K562 (cell line): ENCODE data around the gene ZNF669. TPM values are rescaled to one million over a fixed set of nuclear protein-coding genes. Genes with fewer than 3 reads are reported as not detected.

Experiments
- AFF1 ChIP-seq, 2 experiments: fragments of 450-650 bp; IDR thresholded peaks; 2 replicates each; pipeline ENCODE4 v1.6.1; 2018; ENCODE audit warnings: mild to moderate bottlenecking in 2 of 2, low read depth in 1 of 2; ENCODE audit not compliant: partially characterized antibody in 2 of 2
- CC2D1A ChIP-seq: fragments of 450-650 bp; IDR thresholded peaks from 2 replicates; pipeline ENCODE4 v1.6.1; 2017; ENCODE audit warnings: mild to moderate bottlenecking
- EP300 ChIP-seq: IDR thresholded peaks from 2 replicates; pipeline ENCODE4 v1.6.1; 2012; ENCODE audit warnings: low read length, improper control_type of control experiment
- FOSL1 ChIP-seq: fragments of 200-800 bp; sonication (Bioruptor generic); conservative IDR thresholded peaks from 2 replicates; pipeline ENCODE4 v1.6.1; 2016; ENCODE audit warnings: missing genetic modification characterization, missing compliant biosample characterization
- HNRNPLL ChIP-seq: fragments of 200-400 bp; formaldehyde crosslinking; IDR thresholded peaks from 2 replicates; pipeline ENCODE4 v1.6.1; 2017; ENCODE audit warnings: low read length, low read depth, mild to moderate bottlenecking; ENCODE audit not compliant: poor library complexity, severe bottlenecking
- JUND ChIP-seq, 2 experiments: IDR thresholded peaks; 2 replicates in 1 of 2; 3 replicates in 1 of 2; pipeline ENCODE4 v1.6.1; 2011; ENCODE audit warnings: borderline replicate concordance in 2 of 2, low read depth in 2 of 2, low read length in 2 of 2, improper control_type of control experiment in 1 of 2, missing biosample characterization in 1 of 2, missing genetic modification characterization in 1 of 2, missing genetic modification reagents in 1 of 2
- MAX ChIP-seq: sonication (generic); formaldehyde crosslinking; IDR thresholded peaks from 2 replicates; pipeline ENCODE4 v1.9.0; 2022; ENCODE audit warnings: mild to moderate bottlenecking, missing genetic modification reagents
- MEF2D ChIP-seq: conservative IDR thresholded peaks from 2 replicates; pipeline ENCODE4 v1.6.1; 2016; ENCODE audit warnings: low read depth, missing genetic modification characterization, missing compliant biosample characterization
- MEIS2 ChIP-seq: fragments of 450-650 bp; IDR thresholded peaks from 2 replicates; pipeline ENCODE4 v1.6.1; 2014; ENCODE audit warnings: mild to moderate bottlenecking; ENCODE audit not compliant: partially characterized antibody
- NCOA4 ChIP-seq: fragments of 450-650 bp; IDR thresholded peaks from 2 replicates; pipeline ENCODE4 v1.6.1; 2018; ENCODE audit warnings: mild to moderate bottlenecking; ENCODE audit not compliant: partially characterized antibody
- NR0B1 ChIP-seq: fragments of 450-650 bp; IDR thresholded peaks from one replicate; pipeline ENCODE4 v1.6.1; 2018; ENCODE audit warnings: mild to moderate bottlenecking, moderate library complexity; ENCODE audit not compliant: partially characterized antibody
- PKNOX1 ChIP-seq: fragments of 450-650 bp; IDR thresholded peaks from 2 replicates; pipeline ENCODE4 v1.6.1; 2016
- PML ChIP-seq: IDR thresholded peaks from 2 replicates; pipeline ENCODE4 v1.6.1; 2012; ENCODE audit warnings: low read length, inconsistent platforms
- SMARCB1 ChIP-seq: IDR thresholded peaks from 2 replicates; pipeline ENCODE4 v1.6.1; 2011; ENCODE audit warnings: improper control_type of control experiment, low read depth; ENCODE audit not compliant: insufficient read length
- TSHZ1 ChIP-seq: fragments of 250-450 bp; sonication (Bioruptor Pico); IDR thresholded peaks from 2 replicates; pipeline ENCODE4 v1.4.0; 2020; ENCODE audit warnings: mild to moderate bottlenecking, moderate library complexity
- polyA plus RNA-seq, 8 experiments: library from polyadenylated mRNA; depleted of rRNA in 4 of 8; stranded (reverse) in 5 of 8; unstranded in 3 of 8; fragments of >200 nt; fragmentation: Nextera tagmentation in 2 of 8; fragmentation: Illumina TruSeq in 1 of 8; extraction: Ambion mirVana in 2 of 8; extraction: Trizol in 1 of 8; gene quantifications; 2 replicates each; pipeline versions ENCODE4 v1.2.1 to v1.2.3, GENCODE V29; 2011 to 2014; ENCODE audit warnings: inconsistent platforms in 1 of 8, missing spikeins in 1 of 8
- total RNA-seq, 7 experiments: library from RNA; depleted of rRNA in 6 of 7; stranded (reverse); fragments of >200 nt in 6 of 7; fragmentation: Illumina TruSeq in 2 of 7; extraction: Trizol in 2 of 7; gene quantifications; 2 replicates each; pipeline versions ENCODE4 v1.2.1 to v1.2.3, GENCODE V29; 2011 to 2021; ENCODE audit warnings: low replicate concordance in 1 of 7

ZNF669 gene
- total and polyA plus RNA-seq, 9 of the 15 experiments (the other 6 are each of a cell fraction or from before 2014, with no cell fraction given) = 5.3 to 18.3 (median 10.2) TPM

GRCh38 chr1:247110627-247111258 lies 6.6 kb upstream of the ZNF669 start (continued):
- TF ChIP-seq EP300 (peak; percentile 92), NR0B1 (no peak), MEF2D (0 out of 2 replicates have a peak, but pooled peaks have one; percentile 30), FOSL1 (tag) (peak; percentile 76), CC2D1A (peak; percentile 61; the same call in 1 of the 2 replicates), TSHZ1 (no peak), MEIS2 (peak; percentile 55), MAX (CRISPR knock-in tag) (0 out of 2 replicates have a peak, but pooled peaks have one; percentile 13), SMARCB1 (no peak), PKNOX1 (0 out of 2 replicates have a peak, but pooled peaks have one; percentile 28), HNRNPLL (peak; percentile 72), AFF1 (IDR thresholded peaks at IDR 0.05; ENCODE audit: low read depth in 1 of 2, partially characterized antibody in 2 of 2) (peak in 1 of 2 experiments; percentile 35), PML (peak; percentile 86), NCOA4 (no peak), JUND (IDR thresholded peaks at IDR 0.05; ENCODE audit: borderline replicate concordance, low read depth, low read length) (peak; percentile 73; the same call in 1 of the 2 replicates), JUND (tag; IDR thresholded peaks at IDR 0.05; ENCODE audit: borderline replicate concordance, low read depth, low read length) (peak; percentile 17; the same call in 1 of the 3 replicates)
